Testis (tissue), 2 donors: ENCODE measurements around the gene RHOA.

ENCODE experiments used
- POLR2A ChIP-seq: fragments of 450-650 bp; IDR thresholded peaks from one replicate; pipeline ENCODE4 v1.6.1; 2017; ENCODE audit warnings: antibody characterized with exemption, mild to moderate bottlenecking, moderate library complexity
- TF ChIP-seq, protein P1 (sequence below), 3 experiments: fragments of 450-650 bp in 2 of 3; fragments of 200-600 bp in 1 of 3; sonication (generic) in 1 of 3; IDR thresholded peaks; one replicate each; pipeline ENCODE4 v1.5.1; 2016 to 2019; ENCODE audit warnings: antibody characterized with exemption in 3 of 3, mild to moderate bottlenecking in 2 of 3, moderate library complexity in 1 of 3

DNA sequence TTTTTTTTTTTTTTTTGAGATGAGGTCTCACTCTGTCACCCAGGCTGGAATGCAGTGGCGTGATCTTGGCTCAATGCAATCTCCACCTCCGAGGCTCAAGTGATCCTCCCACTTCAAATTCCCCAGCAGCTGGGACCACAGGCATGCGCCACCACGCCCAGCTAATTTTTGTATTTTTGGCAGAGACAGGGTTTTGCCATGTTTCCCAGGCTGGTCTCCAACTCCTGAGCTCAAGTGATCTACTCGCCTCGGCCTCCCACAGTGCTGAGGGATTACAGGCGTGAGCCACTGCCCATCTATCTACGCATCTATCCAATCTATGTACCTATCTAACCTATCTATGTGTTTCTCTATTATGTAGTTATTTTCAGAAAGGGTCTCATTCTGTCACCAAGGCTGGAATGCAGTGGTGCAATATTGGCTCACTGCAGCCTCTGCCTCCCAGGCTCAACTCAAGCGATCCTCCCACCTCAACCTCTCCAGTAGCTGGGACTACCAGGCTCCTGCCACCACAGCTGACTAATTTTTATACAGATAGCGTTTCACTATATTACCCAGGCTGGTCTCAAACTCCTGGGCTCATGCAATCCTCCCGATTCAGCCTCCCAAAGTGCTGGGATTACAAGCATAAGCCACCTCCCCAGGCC is 33.4 kb downstream of the RHOA start:
- TF ChIP-seq, protein P1, sequence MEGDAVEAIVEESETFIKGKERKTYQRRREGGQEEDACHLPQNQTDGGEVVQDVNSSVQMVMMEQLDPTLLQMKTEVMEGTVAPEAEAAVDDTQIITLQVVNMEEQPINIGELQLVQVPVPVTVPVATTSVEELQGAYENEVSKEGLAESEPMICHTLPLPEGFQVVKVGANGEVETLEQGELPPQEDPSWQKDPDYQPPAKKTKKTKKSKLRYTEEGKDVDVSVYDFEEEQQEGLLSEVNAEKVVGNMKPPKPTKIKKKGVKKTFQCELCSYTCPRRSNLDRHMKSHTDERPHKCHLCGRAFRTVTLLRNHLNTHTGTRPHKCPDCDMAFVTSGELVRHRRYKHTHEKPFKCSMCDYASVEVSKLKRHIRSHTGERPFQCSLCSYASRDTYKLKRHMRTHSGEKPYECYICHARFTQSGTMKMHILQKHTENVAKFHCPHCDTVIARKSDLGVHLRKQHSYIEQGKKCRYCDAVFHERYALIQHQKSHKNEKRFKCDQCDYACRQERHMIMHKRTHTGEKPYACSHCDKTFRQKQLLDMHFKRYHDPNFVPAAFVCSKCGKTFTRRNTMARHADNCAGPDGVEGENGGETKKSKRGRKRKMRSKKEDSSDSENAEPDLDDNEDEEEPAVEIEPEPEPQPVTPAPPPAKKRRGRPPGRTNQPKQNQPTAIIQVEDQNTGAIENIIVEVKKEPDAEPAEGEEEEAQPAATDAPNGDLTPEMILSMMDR (IDR thresholded peaks at IDR 0.05) = no peak
- no peak for TF ChIP-seq POLR2A
